ENCODE measurements around the gene DKK2. TPM values are rescaled to one million over a fixed set of nuclear protein-coding genes. Genes with fewer than 3 reads are reported as not detected.

DKK2 gene
- total RNA-seq, 1 experiment from 2014 or later: 0.11 TPM

DNA sequence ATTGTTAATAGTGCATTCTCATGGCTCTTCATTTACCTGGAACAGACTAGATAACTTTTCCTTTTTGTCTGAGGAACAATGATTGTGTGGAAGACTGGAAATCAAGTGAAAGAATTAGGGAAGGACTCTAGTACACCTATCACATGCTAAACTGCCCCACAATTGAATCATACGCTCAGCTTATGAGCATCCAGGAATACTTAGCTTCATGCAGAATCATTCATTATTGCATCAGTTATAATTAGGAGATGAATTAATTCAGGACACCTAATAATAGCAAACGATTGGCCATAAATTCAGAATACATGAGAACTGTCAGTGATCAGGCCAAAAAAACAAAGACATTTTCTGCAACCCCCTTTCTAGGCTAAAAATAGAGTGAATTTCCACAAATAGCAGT is 106.9 kb downstream of the DKK2 start:
- Histone ChIP-seq H2AK5ac (ENCODE audit: insufficient read length, low read length) (no peak overlapping the region), H2BK120ac (ENCODE audit: low read depth, low read length, poor library complexity, severe bottlenecking) (no peak overlapping the region), H2AFZ (ENCODE audit: low read length) (no peak overlapping the region), H3K23me2 (ENCODE audit: insufficient read length, low read depth, low read length, poor library complexity, severe bottlenecking) (no peaks in the 10 kb centered on the region), H3K14ac (ENCODE audit: insufficient read depth, low read length) (no peak overlapping the region), H4K91ac (ENCODE audit: insufficient read length, low read depth, low read length) (no peak overlapping the region), H2BK12ac (ENCODE audit: insufficient read length, low read depth, low read length) (no peak overlapping the region), H3K27me3 (ENCODE audit: insufficient read depth, low read length) (no peaks in the 10 kb centered on the region), H4K5ac (ENCODE audit: insufficient read length, low read depth, low read length) (no peak overlapping the region), H3K9me3 (ENCODE audit: control insufficient read depth, low read depth, low read length) (no peaks in the 10 kb centered on the region), H4K20me1 (ENCODE audit: control insufficient read depth, insufficient read depth, insufficient read length) (no peaks in the 10 kb centered on the region), H3K56ac (ENCODE audit: insufficient read length, low read depth, low read length) (no peak overlapping the region), H3K18ac (ENCODE audit: insufficient read length, low read depth, low read length) (no peak overlapping the region), H3K23ac (ENCODE audit: insufficient read length, low read depth, low read length) (no peak overlapping the region), H3K27ac (ENCODE audit: insufficient read length, low read depth, low read length) (no peak overlapping the region), H3K79me1 (ENCODE audit: insufficient read depth, low read depth, low read length, poor library complexity, severe bottlenecking) (no peaks in the 10 kb centered on the region), H3K79me2 (ENCODE audit: insufficient read depth, low read length) (no peaks in the 10 kb centered on the region), H3K4me1 (ENCODE audit: insufficient read depth, low read length) (no peaks in the 10 kb centered on the region), H2BK15ac (ENCODE audit: low read depth, low read length) (no peak overlapping the region), H2BK20ac (ENCODE audit: low read depth, low read length, poor library complexity, severe bottlenecking) (no peak overlapping the region), H4K8ac (replicated peaks; ENCODE audit: insufficient read length, low read depth, low read length) (no peak overlapping the region), H2BK5ac (ENCODE audit: insufficient read length, low read length) (no peak overlapping the region), H3K4me2 (ENCODE audit: insufficient read depth, insufficient read length, low read length) (no peak overlapping the region), H3T11ph (ENCODE audit: low read length) (no peak overlapping the region), H3K4ac (ENCODE audit: low read depth, low read length) (no peak overlapping the region), H3K9ac (ENCODE audit: extremely low read depth, insufficient read length, low read length) (no peak overlapping the region)
- no CpG with 5 or more reads among the region's 2 CpGs for WGBS (ENCODE audit: extremely low coverage, insufficient read length, low lambda C conversion rate)
- Mint-ChIP-seq H3K4me1 (peaks cover 9 to 10% of the 10 kb centered on the region in 2 experiments), H3K36me3 (ENCODE audit: insufficient read depth in 1 of 3, low read depth in 3 of 3) (no peaks in the 10 kb centered on the region; a peak in 1 of 7 replicates), H3K9me3 (no peaks in the 10 kb centered on the region; a peak in 1 of 5 replicates), H3K27me3 (ENCODE audit: low read depth) (no peaks in the 10 kb centered on the region), H3K4me3 (no peak overlapping the region), H3K27ac (no peak overlapping the region)
- TF ChIP-seq CTCF (conservative IDR thresholded peaks at IDR 0.05): no peak
- DNase-seq: no peak
